Tibial nerve (tissue), 4 donors: ENCODE data around the gene PHTF2.

Source experiments
- CTCF ChIP-seq, 5 experiments: fragments of 200-600 bp in 3 of 5; fragments of 450-650 bp in 2 of 5; sonication (generic) in 3 of 5; IDR thresholded peaks; one replicate each; pipeline ENCODE4 v1.5.1; 2016 to 2019; ENCODE audit warnings: antibody characterized with exemption in 5 of 5, mild to moderate bottlenecking in 3 of 5, moderate library complexity in 2 of 5
- EP300 ChIP-seq, 2 donors: sonication (generic); formaldehyde crosslinking; IDR thresholded peaks; one replicate each; pipeline ENCODE4 v1.6.1; 2017; ENCODE audit warnings: antibody characterized with exemption in 2 of 2, mild to moderate bottlenecking in 1 of 2
- POLR2A ChIP-seq, 2 donors: fragments of 450-650 bp; IDR thresholded peaks; one replicate each; pipeline ENCODE4 v1.6.1; 2017; ENCODE audit warnings: antibody characterized with exemption in 2 of 2, mild to moderate bottlenecking in 2 of 2, moderate library complexity in 2 of 2

GRCh38 chr7:77786018-77786417 is 12.6 kb upstream of the PHTF2 start:
- no peak for TF ChIP-seq POLR2A (IDR thresholded peaks at IDR 0.05)
- TF ChIP-seq CTCF (IDR thresholded peaks at IDR 0.05), result no peak
- no peak for TF ChIP-seq EP300 (IDR thresholded peaks at IDR 0.05)
